ENCODE data around the gene DNAJC17.

Gene DNAJC17

GRCh38 chr15:40829115-40829514, 21.8 kb upstream of the DNAJC17 start:
- DNase-seq (ENCODE audit: low read depth), result no peak

GRCh38 chr15:40828447-40829036, 21.3 kb upstream of the DNAJC17 start, which contains the start of gene PPP1R14D:
PPP1R14D (minus strand) TSS chr15:40828708; CDS start chr15:40828641, 67 bp downstream.
- DNase-seq (ENCODE audit: low read depth), result no peak

DNA sequence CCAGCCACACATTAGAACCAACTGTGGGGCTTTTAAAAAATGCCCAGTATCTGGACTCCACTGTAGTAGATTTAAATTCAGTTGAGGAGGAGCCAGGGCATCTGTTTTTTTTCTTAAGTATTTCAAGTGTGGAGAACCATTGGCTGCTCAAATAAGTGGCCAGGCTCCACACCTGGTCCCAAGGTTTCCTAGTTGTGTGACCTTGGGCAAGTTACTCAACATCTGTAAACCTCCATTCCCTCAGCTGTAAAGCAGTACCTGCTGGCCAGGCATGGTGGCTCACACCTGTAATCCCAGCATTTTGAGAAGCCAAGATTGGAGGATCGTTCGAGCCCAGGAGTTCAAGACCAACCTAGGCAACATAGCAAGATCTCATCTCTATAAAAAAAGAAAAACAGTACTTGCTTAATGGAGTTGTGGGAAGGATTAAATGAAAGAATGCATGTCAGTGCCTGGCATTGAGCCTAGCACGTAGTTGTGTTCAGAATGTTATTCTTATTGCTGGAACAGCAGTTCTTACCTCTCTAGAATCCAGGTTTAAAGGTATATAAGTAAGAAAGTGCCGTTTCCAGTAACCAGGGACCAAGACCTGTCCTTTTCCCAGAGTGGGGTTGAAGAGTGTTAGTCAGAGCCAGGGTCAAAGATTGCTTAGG, 19.3 kb upstream of the DNAJC17 start:
- DNase-seq (ENCODE audit: low read depth), result no peak

DNA sequence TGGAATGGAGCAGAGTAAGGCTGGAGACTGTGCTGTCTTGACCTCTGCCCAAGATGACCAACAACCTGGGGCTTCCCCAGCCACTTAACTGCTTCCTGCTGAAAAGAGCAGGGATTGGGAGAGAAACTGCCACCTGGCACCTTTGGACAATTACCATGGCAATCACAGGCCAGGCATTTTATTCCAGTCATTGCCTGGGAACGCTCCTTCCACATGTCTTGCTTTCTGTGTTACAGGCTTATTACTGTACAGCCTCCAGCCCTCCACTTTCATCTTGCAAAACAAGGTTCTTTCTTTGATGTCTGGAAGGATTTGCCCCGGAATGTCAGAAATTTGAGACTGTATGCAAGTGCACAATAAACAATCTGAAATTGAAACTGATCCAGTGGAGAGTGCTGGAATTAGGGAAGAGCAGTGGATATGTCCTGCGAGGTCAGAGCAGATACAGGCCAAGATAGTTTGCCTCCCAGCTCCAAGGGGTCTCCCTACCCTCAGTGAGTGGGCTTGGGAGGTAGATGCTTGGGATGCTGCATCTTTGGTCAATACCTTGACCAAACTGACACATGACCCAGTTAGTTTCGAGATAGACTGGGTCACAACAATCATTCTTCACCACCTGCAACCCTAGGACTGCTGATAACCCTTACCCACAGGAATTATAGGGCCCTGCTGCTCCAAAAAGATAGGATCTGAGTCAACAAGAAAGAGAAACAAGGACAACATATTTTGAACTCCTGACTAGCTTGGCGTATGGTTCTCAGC, 18.6 kb upstream of the DNAJC17 start:
- DNase-seq (ENCODE audit: low read depth), result no peak

DNA sequence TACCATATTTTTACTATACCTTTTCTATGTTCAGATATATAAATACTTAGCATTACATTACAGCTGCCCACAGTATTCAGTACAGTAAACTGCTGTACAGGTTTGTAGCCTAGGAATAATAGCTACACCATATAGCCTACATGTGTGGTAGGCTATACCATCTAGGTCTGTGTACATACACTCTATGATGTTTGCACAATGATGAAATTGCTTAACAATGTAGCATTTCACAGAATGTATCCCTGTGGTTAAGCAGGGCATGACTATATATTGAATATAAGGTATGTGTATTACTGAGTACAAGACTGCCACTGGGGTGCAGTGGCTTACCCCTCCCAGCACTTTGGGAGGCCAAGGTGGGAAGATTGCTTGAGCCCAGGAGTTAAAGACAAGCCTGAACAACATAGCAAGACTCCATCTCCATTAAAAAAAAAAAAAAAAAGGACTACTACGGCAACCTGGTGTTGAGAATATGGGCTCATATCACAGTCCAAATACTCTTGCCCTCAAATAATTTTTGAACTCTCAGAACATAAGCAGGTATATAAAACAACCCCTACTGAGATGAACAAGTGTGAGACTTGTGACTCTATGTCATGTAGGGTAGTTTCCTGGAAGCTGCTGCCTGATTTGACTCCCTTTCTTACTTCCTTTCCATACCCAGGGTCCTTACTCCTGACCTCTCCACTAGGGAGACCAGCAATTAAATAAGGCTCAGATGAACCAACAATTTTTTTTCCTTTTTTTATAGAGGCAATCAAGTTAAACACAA, 16.5 kb upstream of the DNAJC17 start:
- DNase-seq (ENCODE audit: low read depth), result no peak

- DNase-seq (ENCODE audit: low read depth), result no peak
Observed at GRCh38 chr15:40821195-40821594, 13.9 kb upstream of the DNAJC17 start.

- DNase-seq (ENCODE audit: low read depth), result no peak
Observed at GRCh38 chr15:40819048-40819447, 11.8 kb upstream of the DNAJC17 start.

GRCh38 chr15:40815042-40815698, 7.9 kb upstream of the DNAJC17 start:
- no peak for DNase-seq (ENCODE audit: low read depth)

GRCh38 chr15:40812721-40813425, 5.6 kb upstream of the DNAJC17 start:
- DNase-seq (ENCODE audit: low read depth), result no peak

DNA sequence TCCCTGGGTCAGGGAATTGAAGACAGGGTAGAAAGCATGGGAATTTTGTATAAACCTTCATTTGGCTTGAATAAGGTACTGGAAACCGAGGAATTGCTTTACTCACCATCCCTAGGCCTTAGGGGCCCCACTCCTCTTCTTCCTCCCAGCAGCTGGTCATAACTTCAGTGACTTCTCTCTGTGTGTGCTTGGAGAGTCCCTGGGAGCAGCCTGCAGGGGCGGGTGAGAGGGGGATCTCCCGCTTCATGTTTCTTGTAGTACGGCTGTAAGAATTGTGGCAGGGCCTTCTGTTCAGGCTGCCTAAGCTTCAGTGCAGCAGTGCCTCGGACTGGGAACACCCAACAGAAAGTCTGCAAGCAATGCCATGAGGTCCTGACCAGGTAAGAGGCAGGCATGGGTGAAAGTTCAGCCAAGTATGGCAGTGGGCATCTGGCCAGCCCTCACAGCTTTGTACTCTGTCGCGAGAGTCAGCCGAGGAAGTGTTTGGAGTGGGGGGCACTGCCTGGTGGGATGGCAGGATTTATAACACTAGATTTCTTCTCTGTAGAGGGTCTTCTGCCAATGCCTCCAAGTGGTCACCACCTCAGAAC, 1.7 kb upstream of the DNAJC17 start:
- no peak for DNase-seq (ENCODE audit: low read depth)

DNA sequence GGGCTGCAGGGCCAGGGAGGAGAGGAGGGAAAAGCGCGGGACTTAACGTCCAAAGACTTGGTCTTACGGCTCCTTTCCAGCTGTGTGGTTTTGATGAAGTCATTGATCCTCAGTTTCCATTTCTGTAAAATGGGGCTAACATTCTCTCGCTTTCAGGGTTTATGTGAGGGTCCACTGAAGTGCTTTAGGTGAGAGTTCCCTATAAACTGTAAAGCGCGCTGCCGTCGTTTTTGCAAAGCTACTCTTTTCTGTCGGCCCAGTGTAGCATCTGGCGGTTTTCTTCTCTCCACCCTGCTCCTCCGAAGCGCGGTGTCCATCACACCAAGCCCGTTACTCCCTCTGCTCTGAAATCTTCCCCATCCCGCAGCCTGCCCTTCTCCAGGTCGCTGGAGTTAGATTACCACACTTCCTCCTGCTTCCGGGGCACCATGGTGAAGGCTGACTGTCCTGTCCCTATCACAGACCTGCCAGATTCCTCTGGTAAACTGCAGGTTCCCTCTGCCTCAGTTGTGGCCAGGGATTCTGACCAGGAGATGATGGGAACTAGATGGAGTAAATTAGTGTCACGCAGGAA, 702 bp upstream of the DNAJC17 start:
- DNase-seq (ENCODE audit: low read depth), result no peak

DNA sequence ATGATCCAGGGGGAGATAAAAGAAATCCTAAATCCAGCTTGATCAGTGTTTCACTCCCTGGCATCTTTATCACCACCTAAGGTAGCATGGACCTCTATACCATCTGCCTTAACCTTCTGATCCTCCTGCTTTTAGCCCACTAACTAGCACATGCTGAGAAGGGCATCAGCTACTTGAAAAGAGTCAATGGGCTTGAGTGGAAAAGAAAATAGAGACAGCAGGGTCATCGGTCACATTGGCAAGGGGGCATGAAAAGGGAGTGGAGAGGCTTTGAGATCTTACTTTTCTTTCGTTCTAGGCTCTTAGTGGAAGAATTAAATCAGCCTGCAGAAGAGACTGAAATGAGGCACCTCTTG, 623 bp downstream of the DNAJC17 start:
- no peak for DNase-seq (ENCODE audit: low read depth)

DNA sequence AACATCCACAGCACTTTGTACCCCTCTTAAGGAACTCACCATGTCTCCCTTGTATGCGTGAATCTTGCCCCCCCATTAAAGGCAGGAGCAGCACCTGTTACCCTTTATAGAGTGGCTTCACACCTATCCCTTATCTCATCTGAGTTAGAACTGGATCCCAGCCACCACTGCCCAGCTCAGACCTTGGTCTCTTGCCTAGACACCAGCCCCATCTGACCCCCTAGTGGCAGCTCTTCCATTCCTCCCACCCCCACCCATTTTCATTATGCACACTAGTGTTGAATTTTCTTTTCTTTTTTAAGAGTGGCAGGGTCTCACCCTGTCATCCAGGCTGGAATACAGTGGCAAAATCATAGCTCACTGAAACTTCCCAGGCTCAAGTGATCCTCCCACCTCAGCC, 3.6 kb downstream of the DNAJC17 start:
- no peak for DNase-seq (ENCODE audit: low read depth)

DNA sequence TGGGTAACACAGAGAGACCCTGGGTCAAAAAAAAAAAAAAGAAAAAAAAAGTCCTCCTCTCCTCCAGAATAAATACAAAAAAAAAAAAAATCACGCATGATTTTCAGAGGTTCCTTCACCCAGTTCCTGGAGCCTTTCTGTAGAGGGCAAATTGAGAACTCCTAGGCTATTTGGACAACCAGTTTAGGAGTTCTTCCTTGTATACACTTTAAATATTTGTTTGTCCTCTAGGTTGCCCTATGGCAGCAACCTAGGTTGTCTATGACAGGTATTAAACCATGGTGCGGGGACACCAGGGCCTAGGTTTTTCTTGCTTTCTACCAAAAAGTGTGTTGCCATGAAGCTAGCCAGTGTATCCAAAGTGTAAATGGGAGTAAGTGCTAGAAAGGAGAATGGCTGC, 4.2 kb downstream of the DNAJC17 start:
- DNase-seq (ENCODE audit: low read depth), result no peak

- DNase-seq (ENCODE audit: low read depth), result no peak
Observed at GRCh38 chr15:40799523-40799922, 7.8 kb downstream of the DNAJC17 start.

DNA sequence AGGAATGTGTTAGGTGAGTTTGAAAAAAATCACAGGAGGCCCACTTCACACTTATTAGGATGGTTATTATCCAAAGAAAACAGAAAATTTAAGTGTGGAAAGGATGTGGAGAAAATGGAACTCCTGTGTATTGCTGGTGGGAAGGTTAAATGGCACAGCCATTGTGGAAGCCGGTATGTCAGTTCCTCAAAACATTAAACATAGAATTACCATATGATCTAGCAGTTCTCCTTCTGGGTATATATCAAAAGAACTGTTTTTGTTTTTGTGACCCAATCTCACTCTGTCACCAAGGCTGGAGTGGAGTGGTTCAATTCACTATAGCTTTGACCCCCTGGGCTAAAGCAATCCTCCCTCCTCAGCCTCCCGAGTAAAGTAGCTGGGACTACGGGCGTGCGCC, 10.8 kb downstream of the DNAJC17 start:
- DNase-seq (ENCODE audit: low read depth), result no peak

DNA sequence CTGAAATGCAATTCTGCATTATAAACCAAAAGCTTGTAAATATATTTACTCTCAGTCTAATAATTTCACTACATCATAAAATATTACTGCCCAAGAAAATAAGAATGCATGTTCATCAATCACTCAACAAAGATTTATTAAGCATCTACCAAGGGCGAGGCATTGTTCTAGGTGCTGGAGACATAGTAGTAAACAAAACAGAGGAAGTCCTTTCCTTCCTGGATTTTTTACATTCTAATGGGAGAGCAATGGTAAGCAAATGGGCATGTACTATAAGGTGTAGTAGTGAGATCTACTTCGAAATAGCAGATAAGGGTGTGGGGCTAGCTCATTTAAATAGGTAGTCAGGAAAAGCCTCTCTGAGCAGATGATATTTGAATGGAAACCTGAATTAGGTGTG, 11.2 kb downstream of the DNAJC17 start:
- DNase-seq (ENCODE audit: low read depth), result no peak

- DNase-seq (ENCODE audit: low read depth), result no peak
Observed at GRCh38 chr15:40793216-40793989, 13.9 kb downstream of the DNAJC17 start.

DNA sequence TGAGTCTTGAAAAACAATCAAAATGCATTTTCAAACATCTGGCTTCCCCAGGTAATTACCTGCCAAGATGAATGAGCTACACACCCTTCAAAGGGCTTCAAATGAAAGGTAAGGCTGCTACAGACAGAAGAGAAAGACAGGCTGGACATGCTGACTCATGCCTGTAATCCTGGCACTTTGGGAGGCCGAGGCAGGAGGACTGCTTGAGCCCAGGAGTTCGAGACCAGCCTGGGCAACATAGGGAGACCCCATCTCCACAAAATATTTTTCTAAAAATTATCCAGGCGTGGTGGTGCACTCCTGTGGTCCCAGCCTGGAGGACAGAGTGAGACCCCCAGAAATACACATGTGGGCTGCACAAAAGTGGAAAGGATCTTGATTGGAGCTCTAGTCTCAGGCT, 14.9 kb downstream of the DNAJC17 start:
- no peak for DNase-seq (ENCODE audit: low read depth)

DNA sequence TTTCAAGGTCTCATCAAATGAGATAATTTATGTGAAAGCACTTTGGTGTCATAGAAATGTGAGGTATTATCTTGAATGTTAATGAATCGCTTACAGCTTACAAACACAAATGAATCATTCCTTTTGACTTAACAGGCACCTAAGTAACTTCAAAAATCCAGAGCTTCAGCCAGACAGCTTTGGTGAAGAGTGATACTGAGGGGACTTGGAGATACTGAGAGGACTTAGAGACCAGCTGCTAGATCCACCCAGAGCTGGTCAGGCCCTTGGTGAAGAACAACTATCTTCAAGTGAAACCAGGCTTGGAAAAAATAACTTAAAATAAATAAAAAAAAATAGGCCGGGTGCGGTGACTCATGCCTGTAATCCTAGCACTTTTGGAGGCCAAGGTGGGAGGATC, 16.6 kb downstream of the DNAJC17 start:
- no peak for DNase-seq (ENCODE audit: low read depth)
